GM19238 (cell line): ENCODE results near the gene SERINC4.
"Not testable (repeated sequence)": the region's sequence is repeated elsewhere in the genome, so short reads cannot be mapped to it uniquely, and the experiment has no call there.

ENCODE experiments used
- DNase-seq: peaks from one replicate; pipeline ENCODE4 v3.0.0; 2011; ENCODE audit warnings: low spot score; ENCODE audit not compliant: insufficient read length

Gene SERINC4

DNA sequence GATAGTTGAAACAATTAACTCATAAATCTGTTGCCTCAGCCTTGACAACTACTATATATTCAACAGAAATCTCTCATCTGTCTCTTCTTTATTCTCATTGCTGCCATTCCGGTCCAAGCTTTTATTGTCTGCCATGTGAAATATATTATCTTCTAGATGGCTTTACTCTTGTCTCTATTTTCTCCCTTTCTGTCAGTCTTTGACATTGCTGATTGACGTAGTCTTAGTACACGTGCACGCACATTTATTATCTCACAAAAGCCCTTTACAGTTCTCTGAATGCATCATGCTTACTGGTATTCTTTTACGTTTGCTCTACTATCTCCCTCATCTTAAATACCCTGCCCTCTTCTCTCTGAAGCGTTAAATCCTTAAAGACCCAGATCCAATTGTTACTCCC, 48.1 kb downstream of the SERINC4 start:
- DNase-seq: no peak

DNA sequence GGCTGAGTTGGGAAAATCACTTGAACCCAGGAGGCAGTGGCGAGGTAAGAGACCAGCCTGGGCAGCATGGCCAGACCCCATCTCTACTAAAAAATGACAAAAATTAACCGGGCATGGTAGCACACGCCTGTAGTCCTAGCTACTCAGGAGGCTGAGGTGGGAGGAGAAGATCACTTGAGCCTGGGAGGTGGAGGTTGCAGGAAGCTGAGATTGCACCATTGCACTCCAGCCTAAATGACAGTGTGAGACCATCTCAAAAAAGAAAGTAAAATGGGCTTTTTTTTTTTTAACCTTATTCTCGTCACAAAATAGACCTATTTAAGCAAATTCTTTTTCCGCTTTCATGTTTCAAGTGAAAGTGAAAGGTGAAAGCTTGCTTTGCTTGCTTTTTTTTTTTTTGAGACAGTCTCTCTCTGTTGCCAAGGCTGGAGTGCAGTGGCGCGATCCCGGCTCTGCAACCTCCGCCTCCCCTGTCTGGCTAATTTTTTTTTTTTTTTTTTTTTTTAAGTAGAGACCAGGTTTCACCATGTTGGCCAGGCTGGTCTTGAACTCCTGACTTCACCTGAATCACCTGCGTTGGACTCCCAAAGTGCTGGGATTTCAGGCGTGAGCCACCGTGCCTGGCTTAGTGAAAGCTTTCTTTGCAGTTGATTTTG, 50.2 kb downstream of the SERINC4 start:
- peak; percentile 37 for DNase-seq

DNA sequence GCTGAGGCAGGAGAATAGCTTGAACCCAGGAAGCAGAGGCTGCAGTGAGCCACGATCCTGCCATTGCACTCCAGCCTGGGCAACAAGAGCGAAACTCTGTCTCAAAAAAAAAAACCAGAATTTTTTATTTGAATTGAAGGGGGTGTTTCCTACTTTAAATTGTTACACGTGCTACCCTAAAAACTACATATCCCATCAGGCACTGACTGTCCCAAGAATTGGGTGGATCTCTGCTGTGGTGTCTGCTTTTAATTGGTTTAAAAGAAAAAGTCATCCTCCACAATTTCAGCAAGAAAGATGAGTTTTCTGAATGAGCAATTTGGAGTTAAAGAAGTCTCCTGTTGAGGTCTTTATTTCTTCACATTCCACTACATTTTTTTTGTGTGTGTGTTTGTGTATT, 51.6 kb downstream of the SERINC4 start:
- no peak for DNase-seq

DNA sequence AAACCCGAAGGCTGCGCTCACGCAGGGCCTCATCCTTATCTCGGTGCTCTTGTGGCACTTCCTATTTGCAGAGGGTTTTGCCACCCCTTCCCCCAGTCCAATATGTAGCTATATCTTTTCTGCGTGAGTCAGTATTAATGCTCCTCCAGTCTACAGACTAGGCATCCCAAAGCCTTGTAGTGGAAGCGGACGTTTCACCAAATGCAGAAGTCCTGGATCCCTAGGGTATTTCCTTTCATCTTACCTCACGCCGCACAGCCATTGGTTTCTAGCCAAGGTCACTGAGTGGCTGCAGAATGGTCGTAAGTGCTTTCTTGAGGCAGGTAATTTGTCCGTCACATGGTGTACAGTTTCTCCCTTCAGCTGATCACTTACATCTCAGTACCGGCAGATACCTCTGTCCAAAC, 53.1 kb downstream of the SERINC4 start:
- not testable (repeated sequence) for DNase-seq

DNA sequence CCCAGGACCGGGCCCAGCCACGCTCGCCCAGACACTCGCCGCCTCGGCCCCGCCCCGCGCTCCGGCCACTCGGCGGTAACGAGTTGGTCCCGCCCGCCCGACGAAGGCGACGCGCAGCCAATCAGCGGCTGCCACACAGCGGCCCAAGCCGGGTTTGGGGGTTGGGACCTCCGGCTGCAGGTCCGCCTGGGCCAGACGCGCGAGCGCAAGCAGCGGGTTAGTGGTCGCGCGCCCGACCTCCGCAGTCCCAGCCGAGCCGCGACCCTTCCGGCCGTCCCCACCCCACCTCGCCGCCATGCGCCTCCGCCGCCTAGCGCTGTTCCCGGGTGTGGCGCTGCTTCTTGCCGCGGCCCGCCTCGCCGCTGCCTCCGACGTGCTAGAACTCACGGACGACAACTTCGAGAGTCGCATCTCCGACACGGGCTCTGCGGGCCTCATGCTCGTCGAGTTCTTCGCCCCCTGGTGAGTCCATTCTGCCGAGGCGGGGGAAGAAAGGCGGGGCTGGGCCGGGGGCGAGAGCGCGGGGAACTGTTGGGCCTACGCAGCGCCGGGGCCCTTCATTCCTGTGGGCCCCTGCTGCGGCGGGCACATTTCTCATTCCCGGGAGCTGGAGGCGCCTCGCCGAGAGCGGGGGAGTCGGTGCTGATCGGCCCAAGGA, 53.6 kb downstream of the SERINC4 start, which contains the start of gene PDIA3:
Gene PDIA3 (plus strand): TSS at position 194 of the 658 bp plus-strand sequence. CDS start 102 bp downstream, at position 296.
- peak; percentile 77 for DNase-seq
